Loucy (cell line): ENCODE data around the gene SDHAF3.

Source experiments
- CTCF ChIP-seq: fragments of 200-600 bp; sonication (generic); conservative IDR thresholded peaks from 2 replicates; pipeline ENCODE4 v1.5.1; 2014; ENCODE audit warnings: mild to moderate bottlenecking, antibody characterized with exemption, low read length
- EZH2phosphoT487 ChIP-seq: fragments of 200-600 bp; IDR thresholded peaks from 2 replicates; pipeline ENCODE4 v1.6.1; 2018; ENCODE audit warnings: antibody characterized with exemption, mild to moderate bottlenecking, moderate library complexity, borderline replicate concordance

- TF ChIP-seq CTCF (no peak), EZH2phosphoT487 (no peak)
Observed at GRCh38 chr7:97117372-97118188, at the start of gene SDHAF3.
